HG02588 (cell line): ENCODE measurements around the gene ZNF75A.

ENCODE experiments used
- ATAC-seq: cut with Tn5 transposase; IDR thresholded peaks from one replicate; pipeline ENCODE4 v1.9.1; 2021; ENCODE audit warnings: mild to moderate bottlenecking, moderate library complexity; ENCODE audit not compliant: unreplicated experiment

The ZNF75A gene

GRCh38 chr16:3364774-3365427, 59.6 kb downstream of the ZNF75A start:
- no peak for ATAC-seq
